HCT116 (cell line): ENCODE measurements around the gene TWIST2. TPM values are rescaled to one million over a fixed set of nuclear protein-coding genes. Genes with fewer than 3 reads are reported as not detected.

ENCODE experiments used
- ATAC-seq: fragments of 200-7000 bp; cut with Tn5 transposase; 2 replicates; pipeline ENCODE4 v1.9.1; 2020; ENCODE audit warnings: mild to moderate bottlenecking, moderate library complexity
- BruUV-seq: library from RNA; stranded (reverse); fragments of 400-500 nt; replicated peaks from 2 replicates; lab custom pipeline; 2021; lab: Mats Ljungman, UMichigan
- CTCF ChIA-PET: fragments of 300-600 bp; sonication (Branson Sonifier 250); formaldehyde crosslinking; loops from one replicate; lab custom pipeline; 2021; ENCODE audit warnings: antibody characterized with exemption; lab: Charles Lee
- POLR2A ChIA-PET: fragments of 300-600, 350-600 bp; sonication (Branson Sonifier 250); formaldehyde crosslinking; loops from one replicate; lab custom pipeline; 2021; ENCODE audit warnings: antibody characterized with exemption; lab: Charles Lee
- RAD21 ChIA-PET, 2 experiments: fragments of 300-600 bp; sonication (Branson Sonifier 250); formaldehyde crosslinking; loops; one replicate each; lab custom pipeline; 2023; ENCODE audit warnings: low total read pairs in 2 of 2; ENCODE audit not compliant: uncharacterized antibody in 2 of 2, unreplicated experiment in 2 of 2, low non-redundant PET in 1 of 2; lab: Charles Lee
- DNase-seq: peaks from one replicate; pipeline ENCODE4 v3.0.0-alpha.2; 2010; ENCODE audit warnings: low read depth, low spot score
- H2AFZ ChIP-seq: fragments of 200-600 bp; shearing (Covaris generic), sonication (generic); 2 replicates; pipeline ENCODE4 v1.6.1; 2017; ENCODE audit warnings: low read depth, mixed run types, mixed read lengths, antibody characterized with exemption, low read length; ENCODE audit not compliant: poor library complexity, severe bottlenecking
- H3K27ac ChIP-seq: 2 replicates; pipeline ENCODE4 v1.5.1; 2012; ENCODE audit warnings: low read depth, low read length
- H3K27me3 ChIP-seq: fragments of 200-600 bp; sonication (generic); 2 replicates; pipeline ENCODE4 v1.6.1; 2016; ENCODE audit warnings: mixed run types, low read length, mixed read lengths; ENCODE audit not compliant: insufficient read depth
- H3K36me3 ChIP-seq, 2 experiments: fragments of 200-500 bp in 1 of 2; fragments of 200-600 bp in 1 of 2; sonication (Bioruptor generic) in 1 of 2; sonication (generic) in 1 of 2; 2 replicates each; pipeline versions ENCODE4 v1.5.1 to v1.6.1; 2014 to 2016; ENCODE audit warnings: low read length in 2 of 2, inconsistent platforms in 1 of 2, mixed read lengths in 1 of 2, mixed run types in 1 of 2; ENCODE audit not compliant: insufficient read depth in 2 of 2, control insufficient read depth in 1 of 2
- H3K4me1 ChIP-seq, 2 experiments: fragments of 200-600 bp in 1 of 2; sonication (generic) in 1 of 2; 2 replicates each; pipeline versions ENCODE4 v1.5.1 to v1.6.1; 2012 to 2017; ENCODE audit warnings: low read length in 2 of 2, inconsistent platforms in 1 of 2, mild to moderate bottlenecking in 1 of 2, mixed read lengths in 1 of 2, mixed run types in 1 of 2, moderate library complexity in 1 of 2; ENCODE audit not compliant: insufficient read depth in 2 of 2, control insufficient read depth in 1 of 2
- H3K4me2 ChIP-seq: fragments of 200-600 bp; sonication (generic); 2 replicates; pipeline ENCODE4 v1.6.1; 2017; ENCODE audit warnings: mixed run types, low read length, mixed read lengths
- H3K4me3 ChIP-seq, 2 experiments: fragments of 200-600 bp in 1 of 2; sonication (generic) in 1 of 2; replicated peaks in 1 of 2; 2 replicates each; pipeline ENCODE4 v1.5.1; 2011 to 2016; ENCODE audit warnings: low read length in 2 of 2, control low read depth in 1 of 2, low read depth in 1 of 2, mild to moderate bottlenecking in 1 of 2, mixed read lengths in 1 of 2, mixed run types in 1 of 2
- H3K79me2 ChIP-seq: fragments of 200-600 bp; sonication (generic); 2 replicates; pipeline ENCODE4 v1.6.1; 2017; ENCODE audit warnings: mild to moderate bottlenecking, mixed run types, low read length, moderate library complexity, mixed read lengths; ENCODE audit not compliant: insufficient read depth
- H3K9ac ChIP-seq: fragments of 200-600 bp; sonication (generic); 2 replicates; pipeline ENCODE4 v1.6.1; 2016; ENCODE audit warnings: low read length, mixed read lengths
- H3K9me2 ChIP-seq: fragments of 200-600 bp; sonication (generic), shearing (Covaris generic); 2 replicates; pipeline ENCODE4 v1.6.1; 2017; ENCODE audit warnings: mixed run types, mild to moderate bottlenecking, moderate library complexity; ENCODE audit not compliant: insufficient read depth
- H3K9me3 ChIP-seq, 2 experiments: fragments of 200-500 bp in 1 of 2; fragments of 200-600 bp in 1 of 2; sonication (Bioruptor generic) in 1 of 2; sonication (generic) in 1 of 2; 2 replicates each; pipeline ENCODE4 v1.6.1; 2014 to 2017; ENCODE audit warnings: low read length in 2 of 2, mixed read lengths in 2 of 2, inconsistent platforms in 1 of 2, low read depth in 1 of 2, mild to moderate bottlenecking in 1 of 2, mixed run types in 1 of 2, moderate library complexity in 1 of 2; ENCODE audit not compliant: control insufficient read depth in 1 of 2, insufficient read depth in 1 of 2
- H4K20me1 ChIP-seq: fragments of 200-600 bp; sonication (generic), shearing (Covaris generic); 2 replicates; pipeline ENCODE4 v1.6.1; 2017; ENCODE audit warnings: mixed run types, mild to moderate bottlenecking, moderate library complexity; ENCODE audit not compliant: insufficient read depth
- ATF3 ChIP-seq: IDR thresholded peaks from 2 replicates; pipeline ENCODE4 v1.6.1; 2012
- CBX3 ChIP-seq: IDR thresholded peaks from 2 replicates; pipeline ENCODE4 v1.6.1; 2012; ENCODE audit warnings: low read depth
- ELF1 ChIP-seq: IDR thresholded peaks from 2 replicates; pipeline ENCODE4 v1.6.1; 2012; ENCODE audit warnings: low read depth, borderline replicate concordance
- EZH2phosphoT487 ChIP-seq: fragments of 200-600 bp; IDR thresholded peaks from 2 replicates; pipeline ENCODE4 v1.6.1; 2018; ENCODE audit warnings: antibody characterized with exemption, borderline replicate concordance
- FOSL1 ChIP-seq: IDR thresholded peaks from 2 replicates; pipeline ENCODE4 v1.6.1; 2012; ENCODE audit warnings: low read depth
- JUND ChIP-seq: IDR thresholded peaks from 2 replicates; pipeline ENCODE4 v1.6.1; 2012
- MAX ChIP-seq: IDR thresholded peaks from 2 replicates; pipeline ENCODE4 v1.6.1; 2012
- POLR2A ChIP-seq: IDR thresholded peaks from 2 replicates; pipeline ENCODE4 v1.7.0; 2011; ENCODE audit warnings: borderline replicate concordance; ENCODE audit not compliant: insufficient read depth, insufficient read length; ENCODE audit errors: extremely low read depth
- POLR2AphosphoS5 ChIP-seq: IDR thresholded peaks from 2 replicates; pipeline ENCODE4 v1.6.1; 2011; ENCODE audit warnings: mild to moderate bottlenecking, low read depth, low read length, moderate library complexity
- RAD21 ChIP-seq: IDR thresholded peaks from 2 replicates; pipeline ENCODE4 v1.6.1; 2012; ENCODE audit warnings: low read depth, mild to moderate bottlenecking
- REST ChIP-seq: IDR thresholded peaks from 2 replicates; pipeline ENCODE4 v1.6.1; 2012; ENCODE audit warnings: low read depth
- SIN3A ChIP-seq: IDR thresholded peaks from 2 replicates; pipeline ENCODE4 v1.6.1; 2012; ENCODE audit warnings: low read depth
- SP1 ChIP-seq: IDR thresholded peaks from 2 replicates; pipeline ENCODE4 v1.6.1; 2012; ENCODE audit warnings: low read depth
- TCF7L2 ChIP-seq: IDR thresholded peaks from 2 replicates; pipeline ENCODE4 v1.7.0; 2011; ENCODE audit warnings: borderline replicate concordance, inconsistent platforms; ENCODE audit not compliant: insufficient read depth, insufficient read length; ENCODE audit errors: extremely low read depth
- ZBTB33 ChIP-seq: IDR thresholded peaks from 2 replicates; pipeline ENCODE4 v1.6.1; 2011; ENCODE audit warnings: mild to moderate bottlenecking, low read length, moderate library complexity; ENCODE audit not compliant: insufficient replicate concordance; ENCODE audit errors: extremely low read depth
- ZFX ChIP-seq: fragments of 450-650 bp; IDR thresholded peaks from 2 replicates; pipeline ENCODE4 v1.6.1; 2017
- ZNF274 ChIP-seq: fragments of 200-500 bp; sonication (Bioruptor generic); IDR thresholded peaks from 2 replicates; pipeline ENCODE4 v1.6.1; 2014; ENCODE audit warnings: mild to moderate bottlenecking, low read depth, low read length, inconsistent platforms
- intact Hi-C: fragments of 100-400 bp; cut with micrococcal nuclease; formaldehyde crosslinking; loops from 2 replicates; pipeline ENCODE4 v1.10.0; 2022
- total RNA-seq: library from RNA; stranded (reverse); gene quantifications from one replicate; pipeline ENCODE4 v1.2.1, GENCODE V29; 2021; ENCODE audit not compliant: unreplicated experiment

The TWIST2 gene
- total RNA-seq, 1 experiment from 2014 or later, result not detected

GRCh38 chr2:238810321-238810720 lies 37.6 kb upstream of the TWIST2 start:
- POLR2A ChIA-PET, result no interaction called here
- Histone ChIP-seq H3K27ac (no peak overlapping the region), H3K79me2 (no peaks in the 10 kb centered on the region), H3K36me3 (no peaks in the 10 kb centered on the region)
- no peak for DNase-seq
- CTCF ChIA-PET, result no interaction called here
- TF ChIP-seq SP1, result no peak
- TF ChIP-seq CBX3, result no peak
- no peak for TF ChIP-seq EZH2phosphoT487
- no peak for TF ChIP-seq ZNF274
- no peak for TF ChIP-seq FOSL1
- no peak for TF ChIP-seq ATF3
- no peak for TF ChIP-seq REST
- TF ChIP-seq POLR2AphosphoS5, result no peak
- no peak for TF ChIP-seq RAD21
- TF ChIP-seq TCF7L2, result no peak
- TF ChIP-seq ZBTB33, result no peak
- no peak for TF ChIP-seq JUND
- no peak for TF ChIP-seq SIN3A
- TF ChIP-seq ELF1, result no peak
- TF ChIP-seq ZFX, result no peak
- no peak for TF ChIP-seq POLR2A
- TF ChIP-seq MAX, result no peak
- TF ChIP-seq, all 23 proteins: peak for 0
- Histone ChIP-seq H3K4me3 (no peak overlapping the region), H3K9me2 (no peaks in the 10 kb centered on the region), H3K9ac (no peak overlapping the region), H3K9me3 (peaks cover 5 to 14% of the 10 kb centered on the region in 2 experiments; a peak in 3 of 4 replicates), H4K20me1 (no peaks in the 10 kb centered on the region), H3K4me2 (no peak overlapping the region), H3K4me1 (no peaks in the 10 kb centered on the region), H2AFZ (no peak overlapping the region), H3K27me3 (peaks cover 7% of the 10 kb centered on the region; the same call in 1 of the 2 replicates)
- intact Hi-C loops, result no loop called here
- no peak for ATAC-seq
- BruUV-seq, result no TSS peak
- RAD21 ChIA-PET, result no interaction called here
